Duodenal mucosa (tissue), 2 donors: ENCODE results near the gene OSTN.
"Not testable (repeated sequence)": the region's sequence is repeated elsewhere in the genome, so short reads cannot be mapped to it uniquely, and the experiment has no call there.

Experiments used
- H3K27ac ChIP-seq: one replicate; pipeline ENCODE4 v1.7.0; 2013; ENCODE audit warnings: low read depth, low read length
- H3K27me3 ChIP-seq, 2 donors: one replicate each; pipeline ENCODE4 v1.7.0; 2013; ENCODE audit warnings: low read length in 2 of 2, control low read depth in 1 of 2; ENCODE audit not compliant: insufficient read depth in 2 of 2, control insufficient read depth in 1 of 2
- H3K36me3 ChIP-seq, 2 donors: one replicate each; pipeline ENCODE4 v1.7.0; 2013; ENCODE audit warnings: low read length in 2 of 2, control low read depth in 1 of 2; ENCODE audit not compliant: insufficient read depth in 2 of 2, control insufficient read depth in 1 of 2
- H3K4me1 ChIP-seq, 2 donors: one replicate each; pipeline ENCODE4 v1.7.0; 2013; ENCODE audit warnings: low read length in 2 of 2, control low read depth in 1 of 2; ENCODE audit not compliant: insufficient read depth in 2 of 2, control insufficient read depth in 1 of 2
- H3K4me3 ChIP-seq, 2 donors: one replicate each; pipeline ENCODE4 v1.7.0; 2013; ENCODE audit warnings: low read length in 2 of 2, low read depth in 1 of 2
- H3K9ac ChIP-seq, 2 donors: one replicate each; pipeline ENCODE4 v1.7.0; 2013; ENCODE audit warnings: low read length in 2 of 2, low read depth in 1 of 2
- H3K9me3 ChIP-seq, 2 donors: one replicate each; pipeline ENCODE4 v1.7.0; 2013; ENCODE audit warnings: low read length in 2 of 2, control low read depth in 1 of 2; ENCODE audit not compliant: control insufficient read depth in 1 of 2

The OSTN gene

GRCh38 chr3:191260431-191261303, 61.6 kb downstream of the OSTN start:
- Histone ChIP-seq H3K36me3 (no peaks in the 10 kb centered on the region), H3K4me1 (no peaks in the 10 kb centered on the region), H3K9me3 (no peaks in the 10 kb centered on the region), H3K9ac (no peak overlapping the region), H3K4me3 (no peak overlapping the region), H3K27me3 (no peaks in the 10 kb centered on the region), H3K27ac (no peak overlapping the region)

- H3K9ac ChIP-seq: no peak overlapping the region
- no peaks in the 10 kb centered on the region for H3K4me1 ChIP-seq
- H3K27ac ChIP-seq: no peak overlapping the region
- no peak overlapping the region for H3K4me3 ChIP-seq
- no peaks in the 10 kb centered on the region for H3K36me3 ChIP-seq
- no peaks in the 10 kb centered on the region for H3K27me3 ChIP-seq
- no peaks in the 10 kb centered on the region for H3K9me3 ChIP-seq
These were observed 62.2 kb downstream of the OSTN start for GRCh38 chr3:191261304-191261638.

DNA sequence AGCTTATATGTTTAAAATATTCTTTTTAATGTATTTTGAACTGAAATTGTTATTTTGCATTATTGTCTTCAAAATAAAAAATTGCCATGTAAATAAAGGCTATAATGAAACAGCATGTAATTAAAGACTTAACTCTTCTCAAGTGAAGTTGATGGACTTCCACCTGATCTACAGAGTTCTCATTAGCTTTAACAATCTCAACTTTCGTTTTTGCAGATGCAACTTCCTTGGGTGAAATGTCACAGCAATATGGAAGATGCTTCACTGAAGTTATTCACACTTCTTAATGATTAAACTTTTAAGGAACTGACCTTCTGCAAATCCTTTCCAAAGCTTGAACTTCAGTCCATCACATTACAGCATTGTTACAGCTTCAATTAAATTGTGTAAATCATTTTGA, 63.6 kb downstream of the OSTN start:
- H3K9me3 ChIP-seq: no peaks in the 10 kb centered on the region
- no peaks in the 10 kb centered on the region for H3K4me1 ChIP-seq
- H3K4me3 ChIP-seq: no peak overlapping the region
- no peak overlapping the region for H3K27ac ChIP-seq
- no peaks in the 10 kb centered on the region for H3K36me3 ChIP-seq
- no peak overlapping the region for H3K9ac ChIP-seq
- no peaks in the 10 kb centered on the region for H3K27me3 ChIP-seq

- Histone ChIP-seq H3K36me3 (no peaks in the 10 kb centered on the region), H3K4me3 (no peak overlapping the region), H3K9ac (no peak overlapping the region), H3K27me3 (no peaks in the 10 kb centered on the region), H3K27ac (no peak overlapping the region), H3K4me1 (no peaks in the 10 kb centered on the region), H3K9me3 (no peaks in the 10 kb centered on the region)
These were observed 64.3 kb downstream of the OSTN start for GRCh38 chr3:191263365-191263764.

DNA sequence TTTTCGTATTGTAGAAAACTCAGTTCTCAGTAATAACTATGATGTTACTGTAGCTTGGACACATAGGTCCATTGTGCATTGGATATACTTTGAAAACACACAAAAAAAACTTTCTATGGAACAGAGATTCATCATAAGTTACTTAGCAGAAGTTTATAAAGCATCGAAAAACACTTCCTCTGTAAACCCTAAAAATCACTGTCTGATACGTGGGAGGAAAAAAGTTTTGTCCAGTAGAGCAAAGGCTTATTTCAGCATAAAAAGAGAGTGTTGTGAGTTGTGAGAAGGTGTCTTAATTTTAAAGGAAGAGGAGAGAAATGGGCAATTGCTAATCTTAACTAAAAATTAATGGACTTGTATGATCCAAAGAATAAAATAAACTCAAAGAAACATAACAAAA, 64.8 kb downstream of the OSTN start:
- Histone ChIP-seq H3K36me3 (no peaks in the 10 kb centered on the region), H3K4me1 (no peaks in the 10 kb centered on the region), H3K4me3 (no peak overlapping the region), H3K9me3 (no peaks in the 10 kb centered on the region), H3K27ac (no peak overlapping the region), H3K9ac (no peak overlapping the region), H3K27me3 (no peaks in the 10 kb centered on the region)

DNA sequence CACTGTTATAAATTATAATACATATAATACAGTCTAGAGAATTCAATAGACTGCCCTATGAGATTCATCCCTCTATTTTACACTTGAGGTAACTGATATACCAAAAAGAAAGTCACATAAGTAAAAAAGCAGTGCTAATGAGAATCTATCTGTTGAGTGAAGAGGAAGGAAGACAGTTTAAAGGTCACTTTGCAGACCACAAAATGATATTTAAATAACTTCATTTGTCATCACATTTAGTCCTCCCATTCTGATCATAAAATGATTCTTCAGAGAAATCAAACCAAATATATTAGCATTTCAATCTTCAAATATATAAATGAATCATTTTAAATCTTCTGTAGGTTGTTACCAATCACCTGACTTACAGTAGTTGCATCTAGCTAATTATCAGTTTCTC, 69.7 kb downstream of the OSTN start:
- Histone ChIP-seq H3K9me3 (no peaks in the 10 kb centered on the region), H3K27ac (no peak overlapping the region), H3K36me3 (no peaks in the 10 kb centered on the region), H3K9ac (no peak overlapping the region), H3K27me3 (no peaks in the 10 kb centered on the region), H3K4me3 (no peak overlapping the region), H3K4me1 (no peaks in the 10 kb centered on the region)

- H3K9ac ChIP-seq: no peak overlapping the region
- H3K27me3 ChIP-seq: no peaks in the 10 kb centered on the region
These were observed 70.4 kb downstream of the OSTN start for GRCh38 chr3:191269289-191270085.

DNA sequence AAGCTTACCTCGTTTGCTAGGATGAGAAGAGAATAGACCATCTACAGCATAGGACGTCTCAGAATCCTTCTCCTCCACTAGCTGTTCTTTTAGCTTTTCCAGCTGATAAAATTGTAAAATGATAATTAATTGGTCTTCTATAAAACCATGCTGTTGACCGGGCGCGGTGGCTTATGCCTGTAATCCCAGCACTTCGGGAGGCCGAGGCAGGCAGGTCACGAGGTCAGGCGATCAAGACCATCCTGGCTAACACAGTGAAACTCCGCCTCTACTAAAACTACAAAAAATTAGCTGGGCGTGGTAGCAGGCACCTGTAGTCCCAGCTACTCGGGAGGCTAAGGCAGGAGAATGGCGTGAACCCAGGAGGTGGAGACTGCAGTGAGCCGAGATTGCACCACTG, 76.2 kb downstream of the OSTN start:
- not testable (repeated sequence) for H3K9me3 ChIP-seq, H3K27me3 ChIP-seq, H3K4me1 ChIP-seq, H3K4me3 ChIP-seq, H3K36me3 ChIP-seq, H3K27ac ChIP-seq, H3K9ac ChIP-seq

More at GRCh38 chr3:191269289-191270085, 70.4 kb downstream of the OSTN start:
- Histone ChIP-seq H3K4me3 (no peak overlapping the region), H3K9me3 (no peaks in the 10 kb centered on the region), H3K27ac (no peak overlapping the region), H3K36me3 (no peaks in the 10 kb centered on the region), H3K4me1 (no peaks in the 10 kb centered on the region)

DNA sequence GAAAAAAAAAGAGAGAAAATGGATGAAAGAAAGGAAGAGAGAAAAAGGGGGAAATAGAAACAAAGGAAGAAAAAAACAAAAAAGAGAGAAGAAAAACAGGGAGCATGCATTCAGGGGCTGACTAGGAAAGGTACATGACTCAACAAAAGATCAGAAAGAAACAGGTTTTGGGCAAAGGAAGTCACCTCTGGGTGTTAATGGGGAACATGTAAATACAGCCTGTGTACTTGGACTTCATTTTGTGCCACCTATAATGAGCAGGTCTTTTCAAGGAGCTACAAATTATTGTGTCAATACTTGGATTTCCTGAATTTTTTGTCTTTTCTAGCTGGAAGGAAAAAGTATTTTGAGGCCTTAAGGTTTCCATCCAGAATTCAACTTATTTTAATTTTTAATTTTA, 76.7 kb downstream of the OSTN start:
- H3K27me3 ChIP-seq: no peaks in the 10 kb centered on the region
- H3K4me3 ChIP-seq: no peak overlapping the region
- H3K36me3 ChIP-seq: no peaks in the 10 kb centered on the region
- H3K27ac ChIP-seq: no peak overlapping the region
- H3K9ac ChIP-seq: no peak overlapping the region
- H3K9me3 ChIP-seq: no peaks in the 10 kb centered on the region
- no peaks in the 10 kb centered on the region for H3K4me1 ChIP-seq

GRCh38 chr3:191280111-191280510, 81.1 kb downstream of the OSTN start:
- Histone ChIP-seq H3K4me1 (no peaks in the 10 kb centered on the region), H3K4me3 (no peak overlapping the region), H3K36me3 (no peaks in the 10 kb centered on the region), H3K27ac (no peak overlapping the region), H3K27me3 (no peaks in the 10 kb centered on the region), H3K9me3 (no peaks in the 10 kb centered on the region), H3K9ac (no peak overlapping the region)
